Measurements from ENCODE around the gene SOCS7.

GRCh38 chr17:38440614-38441397 lies 89.2 kb downstream of the SOCS7 start:
- TF ChIP-seq CTCF (IDR thresholded peaks at IDR 0.05) (no peak), EZH2 (IDR thresholded peaks at IDR 0.05; ENCODE audit: borderline replicate concordance, insufficient read depth, low read depth, low read length, poor library complexity, severe bottlenecking) (no peak)
